CD4-positive, alpha-beta T cell (primary cell): ENCODE measurements around the gene RPN2. TPM values are rescaled to one million over a fixed set of nuclear protein-coding genes. Genes with fewer than 3 reads are reported as not detected.

ENCODE experiments used
- ATAC-seq: fragments of 200-7000 bp; cut with Tn5 transposase; one replicate; pipeline ENCODE4 v1.10.0; 2022; ENCODE audit warnings: mild to moderate bottlenecking; ENCODE audit not compliant: poor library complexity
- CTCF ChIA-PET: fragments of 350-600 bp; sonication (Branson Sonifier 250); formaldehyde crosslinking; loops from one replicate; lab custom pipeline; 2021; ENCODE audit warnings: antibody characterized with exemption, inconsistent platforms; lab: Charles Lee
- POLR2A ChIA-PET: fragments of 350-600 bp; sonication (Branson Sonifier 250); formaldehyde crosslinking; loops from one replicate; lab custom pipeline; 2021; ENCODE audit warnings: antibody characterized with exemption, inconsistent platforms; lab: Charles Lee
- DNase-seq, 14 experiments: peaks; one replicate each; pipeline ENCODE4 v3.0.0-alpha.2; 2013 to 2020; ENCODE audit warnings: mixed read lengths in 2 of 14
- H3K27ac ChIP-seq, 2 donors: one replicate each; pipeline versions ENCODE4 v1.5.1 to v1.7.0; 2013; ENCODE audit warnings: low read length in 2 of 2, low read depth in 1 of 2, mild to moderate bottlenecking in 1 of 2
- H3K27me3 ChIP-seq, 2 experiments: 1 replicate in 1 of 2; 2 replicates in 1 of 2; pipeline versions ENCODE4 v1.6.1 to v1.7.0; 2013; ENCODE audit warnings: low read length in 2 of 2, control low read depth in 1 of 2, mild to moderate bottlenecking in 1 of 2, moderate library complexity in 1 of 2; ENCODE audit not compliant: insufficient read depth in 2 of 2, control insufficient read depth in 1 of 2
- H3K36me3 ChIP-seq: one replicate; pipeline ENCODE4 v1.6.1; 2013; ENCODE audit warnings: low read length, control low read depth; ENCODE audit not compliant: insufficient read depth
- H3K4me1 ChIP-seq: one replicate; pipeline ENCODE4 v1.6.1; 2013; ENCODE audit warnings: low read length, control low read depth; ENCODE audit not compliant: insufficient read depth
- H3K4me3 ChIP-seq: one replicate; pipeline ENCODE4 v1.5.1; 2013; ENCODE audit warnings: mild to moderate bottlenecking, low read length, moderate library complexity
- H3K9me3 ChIP-seq, 2 experiments: 1 replicate in 1 of 2; 2 replicates in 1 of 2; pipeline versions ENCODE4 v1.6.1 to v1.7.0; 2013; ENCODE audit warnings: low read length in 2 of 2, mild to moderate bottlenecking in 2 of 2, control low read depth in 1 of 2, moderate library complexity in 1 of 2; ENCODE audit not compliant: control insufficient read depth in 1 of 2, insufficient read depth in 1 of 2
- H3K27ac Mint-ChIP-seq: one replicate; pipeline ENCODE4 v1.8.0; 2020; ENCODE audit warnings: mixed read lengths
- H3K27me3 Mint-ChIP-seq: one replicate; pipeline ENCODE4 v1.8.0; 2021; ENCODE audit warnings: mixed read lengths
- H3K36me3 Mint-ChIP-seq: one replicate; pipeline ENCODE4 v1.8.0; 2021; ENCODE audit warnings: low read depth, mixed read lengths
- H3K4me1 Mint-ChIP-seq: one replicate; pipeline ENCODE4 v1.8.0; 2021; ENCODE audit warnings: low read depth, mixed read lengths
- H3K4me3 Mint-ChIP-seq: one replicate; pipeline ENCODE4 v1.8.0; 2020; ENCODE audit warnings: mild to moderate bottlenecking, mixed read lengths
- H3K9me3 Mint-ChIP-seq: one replicate; pipeline ENCODE4 v1.8.0; 2020; ENCODE audit warnings: mixed read lengths
- CTCF ChIP-seq: fragments of 200-600 bp; IDR thresholded peaks from one replicate; pipeline ENCODE4 v1.8.0; 2022; ENCODE audit warnings: antibody characterized with exemption, mild to moderate bottlenecking
- intact Hi-C, 2 experiments: fragments of 100-400 bp; cut with DNase I in 1 of 2; cut with micrococcal nuclease in 1 of 2; formaldehyde crosslinking; loops; one replicate each; pipeline versions ENCODE4 v1.15.1 to v1.9.0; 2023 to 2025; cut with DNase I, micrococcal nuclease
- total RNA-seq, 174 experiments: library from RNA in 2 of 174; stranded (reverse) in 2 of 174; gene quantifications; one replicate each; pipeline ENCODE4 v1.2.3 and lab custom pipeline; 2021 to 2026

RPN2 gene
- total RNA-seq, 2 experiments from 2014 or later = 62.8 to 65.8 TPM

GRCh38 chr20:37260923-37261322 lies 81.8 kb downstream of the RPN2 start:
- Mint-ChIP-seq H3K4me3 (no peak overlapping the region), H3K27ac (no peak overlapping the region), H3K9me3 (no peaks in the 10 kb centered on the region), H3K4me1 (no peaks in the 10 kb centered on the region), H3K27me3 (peaks cover 7% of the 10 kb centered on the region), H3K36me3 (no peaks in the 10 kb centered on the region)
- Histone ChIP-seq H3K9me3 (no peaks in the 10 kb centered on the region), H3K36me3 (no peaks in the 10 kb centered on the region), H3K4me1 (no peaks in the 10 kb centered on the region), H3K27ac (no peak overlapping the region), H3K27me3 (peaks cover 0 to 5% of the 10 kb centered on the region in 2 experiments), H3K4me3 (no peak overlapping the region)
- intact Hi-C loops = no loop called here
- POLR2A ChIA-PET = no interaction called here
- ATAC-seq = no peak
- TF ChIP-seq CTCF = no peak
- CTCF ChIA-PET = no interaction called here
- DNase-seq = no peak

GRCh38 chr20:37261714-37262113 lies 82.6 kb downstream of the RPN2 start, which contains the start of gene GHRH:
GHRH (minus strand) TSS chr20:37261814; CDS start chr20:37256889, 4,925 bp downstream.
- Mint-ChIP-seq H3K27ac (no peak within 1 kb of the TSS), H3K4me1 (no peaks in the 10 kb centered on the region), H3K36me3 (no peaks in the 10 kb centered on the region), H3K9me3 (no peaks in the 10 kb centered on the region), H3K27me3 (peaks cover 7% of the 10 kb centered on the region), H3K4me3 (no peak within 1 kb of the TSS)
- POLR2A ChIA-PET = no interaction called here
- ATAC-seq (no peak), DNase-seq (no peak)
- Histone ChIP-seq H3K36me3 (no peaks in the 10 kb centered on the region), H3K27me3 (peaks cover 0 to 5% of the 10 kb centered on the region in 2 experiments), H3K4me1 (no peaks in the 10 kb centered on the region), H3K4me3 (no peak within 1 kb of the TSS), H3K9me3 (no peaks in the 10 kb centered on the region), H3K27ac (no peak within 1 kb of the TSS)
- CTCF ChIA-PET = no interaction called here
- TF ChIP-seq CTCF = no peak
- intact Hi-C loops = no loop called here

GRCh38 chr20:37262505-37262904 lies 83.4 kb downstream of the RPN2 start:
- DNase-seq (no peak), ATAC-seq (no peak)
- CTCF ChIA-PET = no interaction called here
- no peaks in the 10 kb centered on the region for H3K36me3 Mint-ChIP-seq
- H3K4me1 ChIP-seq = no peaks in the 10 kb centered on the region
- no peaks in the 10 kb centered on the region for H3K9me3 Mint-ChIP-seq
- no peak overlapping the region for H3K4me3 Mint-ChIP-seq
- no peak for TF ChIP-seq CTCF
- no peaks in the 10 kb centered on the region for H3K4me1 Mint-ChIP-seq
- peaks cover 0 to 5% of the 10 kb centered on the region in 2 experiments for H3K27me3 ChIP-seq
- H3K27ac ChIP-seq = no peak overlapping the region
- H3K4me3 ChIP-seq = no peak overlapping the region
- POLR2A ChIA-PET = no interaction called here
- no peak overlapping the region for H3K27ac Mint-ChIP-seq
- H3K36me3 ChIP-seq = no peaks in the 10 kb centered on the region
- H3K27me3 Mint-ChIP-seq = peaks cover 7% of the 10 kb centered on the region
- H3K9me3 ChIP-seq = no peaks in the 10 kb centered on the region
- intact Hi-C loops = no loop called here
